ENCODE data around the gene COL9A3.
A peak's percentile ranks its signal among the peaks of the same experiment; 100 is the strongest.

Gene COL9A3

GRCh38 chr20:62854121-62854520 is 37.3 kb downstream of the COL9A3 start:
- Histone ChIP-seq H3K79me2 (ENCODE audit: insufficient read depth, low read length) (peaks cover 51% of the 10 kb centered on the region), H4K20me1 (ENCODE audit: insufficient read depth, low read length, poor library complexity, severe bottlenecking) (no peaks in the 10 kb centered on the region), H3K9me3 (ENCODE audit: insufficient read depth, low read depth, low read length) (no peaks in the 10 kb centered on the region), H3K27me3 (ENCODE audit: insufficient read depth, low read length, poor library complexity, severe bottlenecking) (no peaks in the 10 kb centered on the region), H3K4me1 (ENCODE audit: insufficient read depth, low read length, poor library complexity, severe bottlenecking) (peaks cover 18% of the 10 kb centered on the region), H3K4me2 (ENCODE audit: low read depth, low read length, poor library complexity, severe bottlenecking) (no peak overlapping the region), H3F3A (ENCODE audit: low read depth) (no peaks in the 10 kb centered on the region), H3K36me3 (ENCODE audit: insufficient read depth, low read length) (peaks cover 13% of the 10 kb centered on the region; the same call in 1 of the 2 replicates), H3K9ac (ENCODE audit: low read depth, low read length, poor library complexity, severe bottlenecking) (no peak overlapping the region), H2AFZ (ENCODE audit: low read length) (no peak overlapping the region), H3K9me2 (replicated peaks; ENCODE audit: low read depth, low read length) (no peaks in the 10 kb centered on the region), H3K4me3 (ENCODE audit: low read length, poor library complexity, severe bottlenecking) (no peak overlapping the region)
- no peak for TF ChIP-seq CTCF (conservative IDR thresholded peaks at IDR 0.05; ENCODE audit: low read length)
- TF ChIP-seq EZH2phosphoT487 (IDR thresholded peaks at IDR 0.05; ENCODE audit: borderline replicate concordance): no peak

GRCh38 chr20:62855120-62855519 is 38.3 kb downstream of the COL9A3 start:
- Histone ChIP-seq H3F3A (ENCODE audit: low read depth) (no peaks in the 10 kb centered on the region), H3K9me3 (ENCODE audit: insufficient read depth, low read depth, low read length) (no peaks in the 10 kb centered on the region), H3K9me2 (replicated peaks; ENCODE audit: low read depth, low read length) (no peaks in the 10 kb centered on the region), H3K4me2 (ENCODE audit: low read depth, low read length, poor library complexity, severe bottlenecking) (no peak overlapping the region), H4K20me1 (ENCODE audit: insufficient read depth, low read length, poor library complexity, severe bottlenecking) (peaks cover 3% of the 10 kb centered on the region), H3K36me3 (ENCODE audit: insufficient read depth, low read length) (peaks cover 13% of the 10 kb centered on the region; the same call in 1 of the 2 replicates), H3K79me2 (ENCODE audit: insufficient read depth, low read length) (peaks cover 61% of the 10 kb centered on the region), H2AFZ (ENCODE audit: low read length) (no peak overlapping the region), H3K9ac (ENCODE audit: low read depth, low read length, poor library complexity, severe bottlenecking) (no peak overlapping the region), H3K27me3 (ENCODE audit: insufficient read depth, low read length, poor library complexity, severe bottlenecking) (no peaks in the 10 kb centered on the region), H3K4me1 (ENCODE audit: insufficient read depth, low read length, poor library complexity, severe bottlenecking) (peaks cover 24% of the 10 kb centered on the region), H3K4me3 (ENCODE audit: low read length, poor library complexity, severe bottlenecking) (no peak overlapping the region)
- TF ChIP-seq CTCF (conservative IDR thresholded peaks at IDR 0.05; ENCODE audit: low read length) (no peak), EZH2phosphoT487 (IDR thresholded peaks at IDR 0.05; ENCODE audit: borderline replicate concordance) (no peak)

- Histone ChIP-seq H3K4me1 (ENCODE audit: insufficient read depth, low read length, poor library complexity, severe bottlenecking) (peaks cover 24% of the 10 kb centered on the region), H3K27me3 (ENCODE audit: insufficient read depth, low read length, poor library complexity, severe bottlenecking) (no peaks in the 10 kb centered on the region), H3K79me2 (ENCODE audit: insufficient read depth, low read length) (peaks cover 61% of the 10 kb centered on the region), H3K4me2 (ENCODE audit: low read depth, low read length, poor library complexity, severe bottlenecking) (peak overlapping the region; percentile 77), H4K20me1 (ENCODE audit: insufficient read depth, low read length, poor library complexity, severe bottlenecking) (peaks cover 6% of the 10 kb centered on the region), H2AFZ (ENCODE audit: low read length) (no peak overlapping the region), H3K9me3 (ENCODE audit: insufficient read depth, low read depth, low read length) (no peaks in the 10 kb centered on the region), H3K36me3 (ENCODE audit: insufficient read depth, low read length) (peaks cover 13% of the 10 kb centered on the region; the same call in 1 of the 2 replicates), H3K9me2 (replicated peaks; ENCODE audit: low read depth, low read length) (no peaks in the 10 kb centered on the region), H3K4me3 (ENCODE audit: low read length, poor library complexity, severe bottlenecking) (peak overlapping the region; percentile 77), H3K9ac (ENCODE audit: low read depth, low read length, poor library complexity, severe bottlenecking) (peak overlapping the region; percentile 80), H3F3A (ENCODE audit: low read depth) (no peaks in the 10 kb centered on the region)
- TF ChIP-seq EZH2phosphoT487 (IDR thresholded peaks at IDR 0.05; ENCODE audit: borderline replicate concordance): no peak
- no peak for TF ChIP-seq CTCF (conservative IDR thresholded peaks at IDR 0.05; ENCODE audit: low read length)
These were observed 40.2 kb downstream of the COL9A3 start for GRCh38 chr20:62856931-62857619.

Data from Loucy (cell line).